Naive B cell (primary cell): ENCODE results near the gene SETD2. TPM values are rescaled to one million over a fixed set of nuclear protein-coding genes. Genes with fewer than 3 reads are reported as not detected.
A peak's percentile ranks its signal among the peaks of the same experiment; 100 is the strongest.
"Not testable (repeated sequence)": the region's sequence is repeated elsewhere in the genome, so short reads cannot be mapped to it uniquely, and the experiment has no call there.

Experiments
- ATAC-seq, 2 donors: fragments of 150-1000 bp; cut with Tn5 transposase; 2 replicates each; pipeline ENCODE4 v1.10.0; 2021; ENCODE audit warnings: low read depth in 2 of 2, mild to moderate bottlenecking in 2 of 2, moderate library complexity in 2 of 2
- DNase-seq: peaks from one replicate; pipeline ENCODE4 v3.0.0; 2022
- H3K27ac Mint-ChIP-seq, 6 donors: one replicate each; pipeline ENCODE4 v1.8.0; 2020 to 2022; ENCODE audit warnings: mild to moderate bottlenecking in 6 of 6, mixed read lengths in 6 of 6, moderate library complexity in 5 of 6, inconsistent platforms in 2 of 6
- H3K27me3 Mint-ChIP-seq, 3 donors: one replicate each; pipeline ENCODE4 v1.8.0; 2021 to 2022; ENCODE audit warnings: mixed read lengths in 3 of 3, mild to moderate bottlenecking in 1 of 3
- H3K36me3 Mint-ChIP-seq, 2 donors: one replicate each; pipeline ENCODE4 v1.8.0; 2020 to 2022; ENCODE audit warnings: mixed read lengths in 2 of 2, inconsistent platforms in 1 of 2, mild to moderate bottlenecking in 1 of 2
- H3K4me1 Mint-ChIP-seq, 3 donors: one replicate each; pipeline ENCODE4 v1.8.0; 2020 to 2022; ENCODE audit warnings: mixed read lengths in 3 of 3, inconsistent platforms in 1 of 3, mild to moderate bottlenecking in 1 of 3, moderate library complexity in 1 of 3
- H3K4me3 Mint-ChIP-seq, 8 donors: one replicate each; pipeline ENCODE4 v1.8.0; 2020 to 2022; ENCODE audit warnings: mild to moderate bottlenecking in 8 of 8, mixed read lengths in 8 of 8, moderate library complexity in 8 of 8, inconsistent platforms in 2 of 8
- H3K9me3 Mint-ChIP-seq, 7 donors: one replicate each; pipeline ENCODE4 v1.8.0; 2020 to 2022; ENCODE audit warnings: mixed read lengths in 7 of 7, mild to moderate bottlenecking in 5 of 7, inconsistent platforms in 2 of 7, moderate library complexity in 1 of 7
- polyA plus RNA-seq, 6 donors: library from polyadenylated mRNA; unstranded; fragments of 300-500 nt; fragmentation: Illumina TruSeq; gene quantifications; one replicate each; pipeline ENCODE4 v1.2.3, GENCODE V29; 2021; ENCODE audit warnings: low read depth in 6 of 6

The SETD2 gene
- polyA plus RNA-seq, 6 donors from 2014 or later = 7.0 to 41.3 (median 19.6) TPM

DNA sequence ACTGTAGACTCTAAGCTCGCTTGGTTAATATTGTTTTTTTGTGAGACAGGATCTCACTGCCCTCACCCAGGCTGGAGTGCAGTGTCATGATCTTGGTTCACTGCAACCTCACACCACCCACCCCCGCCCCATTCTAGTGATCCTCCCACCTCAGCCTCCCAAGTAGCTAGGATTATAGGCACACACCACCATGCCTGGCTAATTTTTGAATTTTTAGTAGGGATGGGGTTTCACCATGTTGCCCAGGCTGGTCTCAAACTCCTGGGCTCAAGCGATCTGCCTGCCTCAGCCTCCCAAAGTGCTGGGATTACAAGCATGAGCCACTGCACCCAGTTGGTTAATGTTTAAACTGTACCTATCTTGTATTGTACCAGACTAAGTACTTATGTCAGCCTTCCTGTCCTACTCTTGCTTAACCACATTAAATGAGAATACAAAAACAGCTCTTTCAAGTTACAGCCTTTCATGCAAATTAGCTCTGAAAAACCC lies 22.9 kb downstream of the SETD2 start:
- Mint-ChIP-seq H3K4me1 (peaks cover 18 to 70% (median 43%) of the 10 kb centered on the region in 3 donors), H3K27ac (peak overlapping the region in 5 of 6 donors; percentile 33 to 75 (median 63)), H3K4me3 (peak overlapping the region in 3 of 8 donors; percentile 30 to 63 (median 47))
- H3K36me3 Mint-ChIP-seq, DNase-seq, H3K9me3 Mint-ChIP-seq, H3K27me3 Mint-ChIP-seq: not testable (repeated sequence)
- peak; percentile 39 to 67 for ATAC-seq

DNA sequence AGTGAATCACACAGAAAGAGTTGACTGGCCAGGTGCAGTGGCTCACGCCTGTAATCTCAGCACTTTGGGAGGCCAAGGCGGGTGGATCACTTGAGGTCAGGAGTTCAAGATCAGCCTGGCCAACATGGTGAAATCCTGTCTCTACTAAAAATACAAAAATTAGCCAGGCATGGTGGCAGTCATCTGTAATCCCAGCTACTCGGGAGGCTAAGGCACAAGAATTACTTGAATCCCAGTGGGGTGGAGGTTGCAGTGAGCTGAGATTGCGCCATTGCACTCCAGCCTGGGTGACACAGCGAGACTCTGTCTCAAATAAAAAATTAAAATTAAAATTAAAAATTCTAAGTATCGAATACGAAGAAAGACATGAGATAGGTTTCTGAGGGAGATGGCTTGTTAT lies 23.4 kb downstream of the SETD2 start:
- not testable (repeated sequence) for ATAC-seq, H3K36me3 Mint-ChIP-seq, H3K9me3 Mint-ChIP-seq, DNase-seq, H3K27me3 Mint-ChIP-seq, H3K27ac Mint-ChIP-seq
- H3K4me1 Mint-ChIP-seq = peaks cover 23 to 72% (median 43%) of the 10 kb centered on the region in 3 donors
- H3K4me3 Mint-ChIP-seq = peak overlapping the region in 1 of 8 donors; percentile 69

DNA sequence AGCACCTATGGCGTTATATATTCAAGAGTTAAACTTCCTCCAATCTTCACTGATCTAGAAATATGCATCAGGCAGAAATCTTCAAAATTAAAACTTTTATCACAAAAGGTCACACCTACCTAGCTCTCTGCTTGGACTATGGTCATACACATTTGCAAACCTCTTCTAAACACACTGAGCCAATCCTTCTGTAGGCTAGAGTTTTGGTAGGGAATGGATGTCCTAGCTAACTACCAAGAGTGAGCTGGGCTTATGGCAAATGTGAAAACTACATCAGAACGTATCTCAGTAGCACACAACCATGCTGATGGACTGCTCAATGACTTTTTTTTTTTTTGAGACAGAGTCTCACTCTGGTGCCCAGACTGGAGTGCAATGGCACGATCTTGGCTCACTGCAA lies 29.6 kb downstream of the SETD2 start:
- Mint-ChIP-seq H3K9me3 (peaks cover 0 to 2% (median 0%) of the 10 kb centered on the region in 7 donors), H3K4me1 (peaks cover 36 to 72% (median 63%) of the 10 kb centered on the region in 3 donors), H3K27ac (peak overlapping the region in 4 of 6 donors; percentile 44 to 87 (median 61)), H3K27me3 (no peaks in the 10 kb centered on the region), H3K36me3 (no peaks in the 10 kb centered on the region), H3K4me3 (peak overlapping the region in 1 of 8 donors; percentile 25)
- no peak for DNase-seq
- no peak for ATAC-seq

DNA sequence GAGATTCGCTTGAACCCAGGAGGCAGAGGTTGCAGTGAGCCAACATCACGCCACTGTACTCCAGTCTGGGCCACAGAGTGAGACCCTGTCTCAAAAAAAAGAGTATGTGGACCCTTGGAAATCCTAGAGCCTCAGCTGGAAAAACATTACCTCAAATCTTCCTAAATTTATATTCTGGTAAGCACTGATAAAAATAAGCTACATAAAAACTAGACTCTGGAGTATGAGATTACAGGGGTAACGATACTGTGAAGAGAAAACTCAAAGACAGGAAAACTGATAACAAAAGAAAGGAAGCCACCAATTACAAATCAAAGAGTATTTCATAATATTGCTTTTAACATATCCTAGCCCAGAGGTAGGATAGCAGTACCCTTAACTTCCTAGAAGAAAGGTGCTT lies 30.3 kb downstream of the SETD2 start:
- ATAC-seq (no peak), DNase-seq (no peak)
- Mint-ChIP-seq H3K4me1 (peaks cover 31 to 70% (median 62%) of the 10 kb centered on the region in 3 donors), H3K9me3 (no peaks in the 10 kb centered on the region), H3K36me3 (no peaks in the 10 kb centered on the region), H3K4me3 (no peak overlapping the region), H3K27me3 (no peaks in the 10 kb centered on the region), H3K27ac (peak overlapping the region in 2 of 6 donors; percentile 21 to 91)

DNA sequence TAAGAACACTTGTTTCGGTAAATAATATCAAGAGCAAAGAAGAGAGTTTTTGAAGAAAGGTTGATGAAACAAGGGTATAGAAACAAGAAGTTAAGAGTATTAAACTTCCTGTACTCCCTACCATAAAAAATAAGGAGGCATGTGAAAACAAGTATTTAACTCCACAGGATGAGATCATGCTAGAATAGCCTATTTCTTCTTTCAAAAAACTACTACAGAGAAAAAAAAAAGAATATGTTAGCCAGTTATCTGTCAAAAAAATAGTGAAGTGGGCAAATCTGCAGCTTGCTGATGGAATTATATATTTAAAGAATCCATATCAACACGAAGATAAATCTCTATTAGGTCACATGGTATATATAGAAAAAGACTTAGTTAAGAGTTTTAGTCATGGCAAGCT lies 33.4 kb downstream of the SETD2 start:
- Mint-ChIP-seq H3K27ac (peak overlapping the region in 3 of 6 donors; percentile 47 to 88 (median 70)), H3K27me3 (no peaks in the 10 kb centered on the region), H3K36me3 (peaks cover 0 to 5% of the 10 kb centered on the region in 2 donors), H3K9me3 (no peaks in the 10 kb centered on the region), H3K4me1 (peaks cover 27 to 66% (median 57%) of the 10 kb centered on the region in 3 donors), H3K4me3 (no peak overlapping the region)
- ATAC-seq (no peak), DNase-seq (no peak)

DNA sequence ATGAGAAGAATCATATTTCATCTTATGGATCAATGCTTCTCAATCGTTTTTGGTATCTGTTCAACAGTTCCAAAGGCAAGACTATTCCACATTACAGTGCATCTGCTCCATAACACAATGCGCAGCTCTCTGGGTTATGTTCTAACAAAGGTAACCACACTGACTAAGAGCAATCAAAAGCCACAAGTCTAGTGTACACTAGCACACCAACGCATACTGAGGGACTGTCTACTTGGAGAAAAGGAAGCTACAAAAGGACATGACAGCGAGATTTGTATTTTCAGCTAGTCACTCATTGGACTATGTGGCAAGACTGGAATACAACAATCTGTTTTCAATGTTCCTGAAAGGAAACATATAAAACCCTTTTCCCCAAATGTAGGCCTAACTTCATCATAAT lies 35.8 kb downstream of the SETD2 start:
- no peak for DNase-seq
- no peaks in the 10 kb centered on the region for H3K9me3 Mint-ChIP-seq
- H3K36me3 Mint-ChIP-seq = peaks cover 11 to 14% of the 10 kb centered on the region in 2 donors
- no peaks in the 10 kb centered on the region for H3K27me3 Mint-ChIP-seq
- H3K4me1 Mint-ChIP-seq = peaks cover 20 to 42% (median 36%) of the 10 kb centered on the region in 3 donors
- H3K4me3 Mint-ChIP-seq = no peak overlapping the region
- peak overlapping the region in 1 of 6 donors; percentile 18 for H3K27ac Mint-ChIP-seq
- no peak for ATAC-seq

DNA sequence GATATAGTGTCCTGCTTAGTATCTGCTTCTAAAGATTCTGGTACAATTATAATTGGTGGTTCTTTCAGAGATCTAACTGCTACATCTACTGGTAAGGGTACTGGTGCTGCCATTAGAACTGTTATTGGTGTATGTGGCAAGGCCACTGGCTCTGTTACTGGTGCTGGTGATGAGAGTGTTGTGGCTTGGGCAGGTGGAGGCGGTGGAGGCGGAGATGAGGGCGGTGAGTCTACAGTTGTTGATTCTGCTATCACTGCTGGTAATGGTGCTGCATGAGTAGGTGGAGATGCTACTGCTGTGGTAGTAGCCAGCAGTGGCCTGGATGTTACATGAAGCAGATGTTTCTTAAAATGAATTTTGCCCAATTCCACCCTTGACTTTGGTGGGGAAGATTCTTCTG lies 40.1 kb downstream of the SETD2 start:
- H3K9me3 Mint-ChIP-seq = peaks cover 0 to 16% (median 5%) of the 10 kb centered on the region in 7 donors
- peaks cover 10 to 28% (median 24%) of the 10 kb centered on the region in 3 donors for H3K4me1 Mint-ChIP-seq
- no peak overlapping the region for H3K27ac Mint-ChIP-seq
- no peak for ATAC-seq
- DNase-seq = no peak
- no peak overlapping the region for H3K4me3 Mint-ChIP-seq
- H3K27me3 Mint-ChIP-seq = no peaks in the 10 kb centered on the region
- peaks cover 49 to 51% of the 10 kb centered on the region in 2 donors for H3K36me3 Mint-ChIP-seq

DNA sequence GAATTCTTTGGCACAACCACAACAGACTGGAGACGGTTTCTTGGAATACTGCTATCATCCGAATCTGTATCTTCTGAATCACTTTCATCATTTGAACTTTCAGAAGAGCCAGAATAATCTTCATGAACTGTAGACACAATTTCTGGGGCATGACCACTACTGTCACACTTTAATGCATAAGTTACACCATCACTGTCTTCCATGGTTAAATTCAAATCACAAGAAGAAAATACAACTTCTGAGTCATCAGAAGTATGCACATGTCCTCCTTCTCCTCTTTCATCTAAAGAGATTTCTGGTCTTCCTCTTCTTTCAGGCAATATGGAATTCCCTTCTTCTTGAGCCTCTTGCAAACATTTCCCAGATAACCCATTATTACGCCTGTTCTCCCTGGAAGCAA lies 42.5 kb downstream of the SETD2 start:
- Mint-ChIP-seq H3K27ac (peak overlapping the region in 4 of 6 donors; percentile 21 to 66 (median 42)), H3K4me1 (peaks cover 9 to 32% (median 12%) of the 10 kb centered on the region in 3 donors), H3K36me3 (peaks cover 46 to 49% of the 10 kb centered on the region in 2 donors), H3K27me3 (no peaks in the 10 kb centered on the region), H3K4me3 (no peak overlapping the region), H3K9me3 (peaks cover 0 to 16% (median 5%) of the 10 kb centered on the region in 7 donors)
- no peak for DNase-seq
- no peak for ATAC-seq

DNA sequence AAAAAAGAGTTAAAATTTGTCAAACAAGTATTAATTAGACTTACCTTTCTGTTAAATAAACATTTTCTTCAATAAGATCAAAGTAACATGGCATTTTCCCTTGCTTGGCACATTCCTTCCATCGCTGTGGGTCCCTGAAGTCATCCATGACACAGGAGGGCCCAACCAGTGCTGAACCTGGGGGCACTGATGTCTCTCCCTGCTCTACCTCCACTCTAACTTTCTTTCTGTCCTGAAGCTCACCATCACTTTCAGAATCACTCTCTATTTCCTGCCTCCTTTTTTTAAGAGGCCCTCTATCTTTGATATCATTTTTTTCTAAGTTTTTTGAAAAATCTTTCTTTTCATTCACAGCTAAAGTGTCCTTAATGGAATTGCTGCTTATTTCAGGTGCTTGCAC lies 43.8 kb downstream of the SETD2 start:
- ATAC-seq = no peak
- no peak for DNase-seq
- H3K4me3 Mint-ChIP-seq = peak overlapping the region in 1 of 8 donors; percentile 37
- peaks cover 9 to 32% (median 12%) of the 10 kb centered on the region in 3 donors for H3K4me1 Mint-ChIP-seq
- peaks cover 0 to 16% (median 5%) of the 10 kb centered on the region in 7 donors for H3K9me3 Mint-ChIP-seq
- H3K27me3 Mint-ChIP-seq = no peaks in the 10 kb centered on the region
- peaks cover 46 to 49% of the 10 kb centered on the region in 2 donors for H3K36me3 Mint-ChIP-seq
- peak overlapping the region in 4 of 6 donors; percentile 15 to 89 (median 71) for H3K27ac Mint-ChIP-seq

DNA sequence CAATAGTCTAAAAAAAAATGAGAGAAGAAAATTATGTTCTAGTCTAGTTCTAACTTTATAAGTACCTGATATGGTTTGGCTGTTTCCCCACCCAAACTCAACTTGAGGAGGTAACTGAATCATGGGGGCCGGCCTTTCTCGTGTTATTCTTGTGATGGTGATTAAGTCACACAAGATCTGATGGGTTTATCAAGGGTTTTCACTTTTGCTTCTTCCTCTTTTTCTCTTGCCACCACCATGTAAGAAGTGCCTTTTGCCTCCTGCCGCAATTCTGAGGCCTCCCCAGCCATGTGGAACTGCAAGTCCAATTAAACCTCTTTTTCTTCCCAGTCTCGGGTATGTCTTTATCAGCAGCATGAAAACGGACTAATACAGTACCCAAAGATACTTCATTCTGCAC lies 44.5 kb downstream of the SETD2 start:
- H3K27ac Mint-ChIP-seq = peak overlapping the region in 3 of 6 donors; percentile 40 to 90 (median 83)

DNA sequence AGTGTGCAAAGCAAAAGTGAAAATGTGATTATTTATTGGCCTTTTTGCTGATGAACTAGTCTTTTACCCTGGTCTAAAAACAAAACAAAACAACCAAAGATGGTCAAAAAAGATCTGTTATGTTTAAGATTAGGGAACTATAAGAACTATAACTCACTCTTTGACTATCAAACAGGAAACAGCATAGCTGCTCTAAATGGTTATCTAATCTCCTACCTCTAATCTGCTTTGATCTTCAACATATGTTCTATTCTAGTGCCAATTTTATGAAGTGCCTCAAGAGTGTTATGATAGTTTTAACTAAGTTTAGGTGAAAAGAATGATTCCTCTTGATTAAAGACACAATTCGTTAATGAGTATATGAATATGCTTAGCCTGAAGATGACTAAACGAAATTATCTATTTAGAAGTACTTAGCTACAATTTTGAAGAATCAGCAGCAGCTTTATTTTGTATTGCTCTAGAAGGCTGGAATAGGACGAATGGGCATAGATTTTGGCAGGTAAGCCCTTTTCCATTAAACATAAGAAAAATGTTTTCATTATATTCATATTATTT lies 46.0 kb downstream of the SETD2 start:
- Mint-ChIP-seq H3K9me3 (peaks cover 0 to 16% (median 5%) of the 10 kb centered on the region in 7 donors), H3K4me3 (no peak overlapping the region), H3K27me3 (no peaks in the 10 kb centered on the region), H3K36me3 (peaks cover 36 to 40% of the 10 kb centered on the region in 2 donors), H3K4me1 (peaks cover 26 to 50% (median 28%) of the 10 kb centered on the region in 3 donors), H3K27ac (peak overlapping the region in 1 of 6 donors; percentile 29)
- DNase-seq (no peak), ATAC-seq (no peak)

More for the DNA sequence above, 44.5 kb downstream of the SETD2 start:
- not testable (repeated sequence) for DNase-seq, H3K4me3 Mint-ChIP-seq, H3K27me3 Mint-ChIP-seq, ATAC-seq
- Mint-ChIP-seq H3K36me3 (peaks cover 46 to 49% of the 10 kb centered on the region in 2 donors), H3K4me1 (peaks cover 15 to 40% (median 18%) of the 10 kb centered on the region in 3 donors), H3K9me3 (peaks cover 0 to 16% (median 5%) of the 10 kb centered on the region in 7 donors)

DNA sequence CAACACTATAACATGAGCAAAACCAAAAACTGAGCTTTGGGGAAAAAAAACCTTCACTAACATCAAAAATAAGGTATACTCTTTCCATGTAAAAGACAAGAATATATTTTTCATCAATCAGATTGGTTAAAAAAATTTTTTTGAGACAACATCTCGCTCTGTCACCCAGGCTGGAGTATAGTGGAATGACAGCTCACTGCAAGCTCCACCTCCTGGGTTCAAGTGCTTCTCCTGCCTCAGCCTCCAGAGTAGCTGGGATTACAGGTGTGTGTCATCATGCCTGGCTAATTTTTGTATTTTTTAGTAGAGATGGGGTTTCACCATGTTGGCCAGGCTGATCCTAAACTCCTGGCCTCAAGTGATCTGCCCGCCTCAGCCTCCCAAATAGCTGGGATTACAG lies 48.4 kb downstream of the SETD2 start:
- DNase-seq, H3K27me3 Mint-ChIP-seq, H3K4me3 Mint-ChIP-seq, ATAC-seq, H3K27ac Mint-ChIP-seq: not testable (repeated sequence)
- Mint-ChIP-seq H3K4me1 (peaks cover 21 to 42% (median 25%) of the 10 kb centered on the region in 3 donors), H3K36me3 (peaks cover 14 to 21% of the 10 kb centered on the region in 2 donors), H3K9me3 (peaks cover 0 to 10% (median 3%) of the 10 kb centered on the region in 7 donors)

DNA sequence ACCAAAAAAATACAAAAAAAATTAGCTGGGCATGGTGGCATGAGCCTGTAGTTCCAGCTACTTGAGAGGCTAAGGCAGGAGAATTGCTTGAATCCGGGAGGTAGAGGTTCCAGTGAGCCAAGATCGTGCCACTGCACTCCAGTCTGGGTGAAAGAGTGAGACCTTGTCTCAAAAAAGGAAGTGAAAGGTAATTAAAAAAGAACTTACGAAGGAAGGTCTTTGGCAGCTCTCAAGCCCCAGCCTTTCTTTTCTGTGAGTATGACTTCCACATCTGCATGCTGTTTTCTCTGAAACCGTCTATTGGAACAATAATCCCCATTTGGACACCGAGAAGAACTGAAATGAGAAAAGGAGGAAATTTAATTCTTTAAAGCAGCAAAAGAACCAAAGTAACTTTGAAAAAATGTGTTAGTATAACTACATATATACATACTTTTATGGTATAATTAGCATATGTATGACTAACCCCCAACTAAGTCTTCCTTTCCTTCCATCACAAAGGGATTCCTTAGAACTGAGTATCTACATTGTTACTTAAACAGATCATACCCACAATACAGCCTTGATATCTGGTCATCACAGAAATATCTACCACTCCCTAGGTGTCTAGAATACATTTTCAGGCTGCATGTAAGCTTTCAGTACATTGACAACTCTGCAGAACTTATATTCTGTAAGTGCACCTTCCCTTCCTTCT lies 50.1 kb downstream of the SETD2 start:
- DNase-seq (peak; percentile 31), ATAC-seq (peak; percentile 95 to 96)
- Mint-ChIP-seq H3K9me3 (no peaks in the 10 kb centered on the region), H3K4me1 (peaks cover 21 to 32% (median 23%) of the 10 kb centered on the region in 3 donors), H3K4me3 (peak overlapping the region in 2 of 8 donors; percentile 7 to 26), H3K27me3 (no peaks in the 10 kb centered on the region), H3K36me3 (peaks cover 0 to 12% of the 10 kb centered on the region in 2 donors), H3K27ac (peak overlapping the region; percentile 29 to 86 (median 60))
